ENCODE results near the gene MAST2.

The MAST2 gene

DNA sequence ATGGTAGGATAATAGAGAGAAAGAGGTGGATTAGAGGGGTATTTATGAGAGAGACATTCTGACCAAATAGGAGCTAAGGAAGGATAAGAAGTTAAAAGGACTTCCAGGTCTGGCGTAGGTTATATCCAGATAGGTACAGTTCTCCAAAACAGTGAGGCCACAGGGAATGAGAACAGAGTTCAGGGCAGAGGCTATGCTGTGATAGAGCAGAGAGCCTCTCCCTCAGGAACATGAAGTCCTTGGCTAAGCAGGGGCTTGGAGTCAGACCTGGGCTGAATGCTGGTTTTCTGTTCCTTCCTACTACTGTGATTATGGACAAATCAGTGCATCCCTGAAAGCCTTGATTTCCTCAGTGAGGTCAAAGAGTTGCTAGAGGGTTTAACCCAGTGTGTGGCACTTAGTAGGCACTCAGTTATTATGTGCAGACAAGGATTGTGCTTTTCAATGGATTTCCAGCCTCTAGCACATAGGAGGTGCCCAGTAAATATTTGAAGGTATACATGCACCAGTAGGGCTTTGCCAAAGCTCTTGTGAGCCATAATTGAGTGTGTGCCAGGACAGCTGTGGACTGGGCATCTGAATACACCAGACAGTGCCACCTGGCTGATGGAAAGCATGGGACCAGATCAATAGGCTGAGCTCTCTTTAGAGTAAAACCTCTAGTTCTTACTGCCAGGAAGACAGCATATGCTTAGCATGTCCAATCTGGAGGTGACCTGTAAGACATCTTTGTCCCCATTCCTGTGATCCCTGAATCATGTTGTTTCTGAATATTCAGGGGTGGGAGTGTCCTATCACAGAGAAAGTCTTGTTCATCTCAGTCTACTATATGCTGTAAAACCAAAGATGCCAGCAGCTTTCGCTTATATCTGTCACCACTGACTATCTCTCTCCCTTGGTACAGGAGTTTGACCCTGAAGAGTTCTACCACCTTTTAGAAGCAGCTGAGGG is 217.9 kb downstream of the MAST2 start:
- in situ Hi-C loops (cut with HindIII; ENCODE audit: low sequenced_read_pairs), result no loop called here
- no peak for DNase-seq (ENCODE audit: low read depth)
- no peak overlapping the region for H3K4me3 ChIP-seq (ENCODE audit: low read depth, low read length)
- TF ChIP-seq, protein P1, sequence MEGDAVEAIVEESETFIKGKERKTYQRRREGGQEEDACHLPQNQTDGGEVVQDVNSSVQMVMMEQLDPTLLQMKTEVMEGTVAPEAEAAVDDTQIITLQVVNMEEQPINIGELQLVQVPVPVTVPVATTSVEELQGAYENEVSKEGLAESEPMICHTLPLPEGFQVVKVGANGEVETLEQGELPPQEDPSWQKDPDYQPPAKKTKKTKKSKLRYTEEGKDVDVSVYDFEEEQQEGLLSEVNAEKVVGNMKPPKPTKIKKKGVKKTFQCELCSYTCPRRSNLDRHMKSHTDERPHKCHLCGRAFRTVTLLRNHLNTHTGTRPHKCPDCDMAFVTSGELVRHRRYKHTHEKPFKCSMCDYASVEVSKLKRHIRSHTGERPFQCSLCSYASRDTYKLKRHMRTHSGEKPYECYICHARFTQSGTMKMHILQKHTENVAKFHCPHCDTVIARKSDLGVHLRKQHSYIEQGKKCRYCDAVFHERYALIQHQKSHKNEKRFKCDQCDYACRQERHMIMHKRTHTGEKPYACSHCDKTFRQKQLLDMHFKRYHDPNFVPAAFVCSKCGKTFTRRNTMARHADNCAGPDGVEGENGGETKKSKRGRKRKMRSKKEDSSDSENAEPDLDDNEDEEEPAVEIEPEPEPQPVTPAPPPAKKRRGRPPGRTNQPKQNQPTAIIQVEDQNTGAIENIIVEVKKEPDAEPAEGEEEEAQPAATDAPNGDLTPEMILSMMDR (IDR thresholded peaks at IDR 0.05; ENCODE audit: low read depth, low read length, missing control alignments), result no peak

DNA sequence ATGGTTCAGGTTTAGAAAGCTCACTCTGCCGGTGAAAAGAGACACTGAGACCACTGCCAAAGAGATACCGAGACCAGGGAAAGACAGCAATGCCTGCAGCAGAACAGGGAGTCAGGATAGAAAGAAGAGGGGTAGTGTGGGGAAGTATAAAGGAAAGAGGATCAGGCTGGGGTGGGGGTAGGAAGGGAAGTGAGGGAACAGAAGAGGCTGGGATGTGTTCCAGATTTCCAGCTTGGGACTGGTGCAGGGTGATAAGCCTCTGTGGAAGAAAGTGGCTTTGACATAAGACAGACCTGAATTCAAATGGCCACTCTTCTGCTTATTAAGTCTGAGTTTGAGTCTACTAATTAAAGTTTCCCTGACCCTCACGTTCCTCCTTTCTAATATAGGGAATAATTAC is 223.1 kb downstream of the MAST2 start:
- DNase-seq (ENCODE audit: low read depth), result no peak
- in situ Hi-C loops (cut with HindIII; ENCODE audit: low sequenced_read_pairs), result no loop called here
- TF ChIP-seq, protein P1 (IDR thresholded peaks at IDR 0.05; ENCODE audit: low read depth, low read length, missing control alignments), result no peak
- no peak overlapping the region for H3K4me3 ChIP-seq (ENCODE audit: low read depth, low read length)

DNA sequence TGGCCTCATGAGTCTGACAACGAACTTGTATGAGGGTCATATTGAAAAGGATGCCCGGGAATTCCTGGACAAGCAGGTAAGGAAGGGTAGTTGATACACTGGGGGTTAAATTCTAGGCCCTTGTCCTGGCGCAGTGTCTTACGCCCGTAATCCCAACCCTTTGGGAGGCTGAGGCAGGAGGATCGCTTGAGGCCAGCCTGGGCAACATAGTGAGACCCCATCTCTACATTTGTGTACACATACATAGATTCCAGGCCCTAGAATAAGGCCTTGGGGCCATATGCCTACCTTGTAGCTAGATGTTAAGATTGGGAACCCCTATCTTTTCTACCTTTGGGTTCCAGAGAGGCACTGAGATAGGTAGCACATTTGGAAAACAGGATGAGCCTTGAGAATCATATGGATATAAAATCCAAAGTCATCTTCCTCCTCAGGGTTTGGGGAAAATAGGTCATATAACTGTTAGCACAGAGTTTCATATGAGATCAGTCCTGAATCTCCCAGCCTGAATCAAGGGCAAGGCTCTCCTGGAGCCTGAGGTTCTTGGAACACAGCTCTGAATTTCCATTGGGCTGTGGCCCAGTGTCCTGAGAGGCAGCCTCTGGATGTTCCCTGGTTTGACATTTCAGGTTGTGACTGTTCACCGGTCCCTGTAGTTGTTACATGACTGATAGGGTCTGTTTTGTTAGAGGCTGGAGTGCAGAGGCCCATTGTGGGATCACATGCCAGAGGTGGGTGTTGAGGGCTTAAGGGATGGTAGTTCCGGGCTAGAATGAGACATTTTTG is 224.6 kb downstream of the MAST2 start:
- TF ChIP-seq, protein P1 (IDR thresholded peaks at IDR 0.05; ENCODE audit: low read depth, low read length, missing control alignments), result no peak
- no peak for DNase-seq (ENCODE audit: low read depth)
- H3K4me3 ChIP-seq (ENCODE audit: low read depth, low read length), result no peak overlapping the region
- in situ Hi-C loops (cut with HindIII; ENCODE audit: low sequenced_read_pairs), result no loop called here

DNA sequence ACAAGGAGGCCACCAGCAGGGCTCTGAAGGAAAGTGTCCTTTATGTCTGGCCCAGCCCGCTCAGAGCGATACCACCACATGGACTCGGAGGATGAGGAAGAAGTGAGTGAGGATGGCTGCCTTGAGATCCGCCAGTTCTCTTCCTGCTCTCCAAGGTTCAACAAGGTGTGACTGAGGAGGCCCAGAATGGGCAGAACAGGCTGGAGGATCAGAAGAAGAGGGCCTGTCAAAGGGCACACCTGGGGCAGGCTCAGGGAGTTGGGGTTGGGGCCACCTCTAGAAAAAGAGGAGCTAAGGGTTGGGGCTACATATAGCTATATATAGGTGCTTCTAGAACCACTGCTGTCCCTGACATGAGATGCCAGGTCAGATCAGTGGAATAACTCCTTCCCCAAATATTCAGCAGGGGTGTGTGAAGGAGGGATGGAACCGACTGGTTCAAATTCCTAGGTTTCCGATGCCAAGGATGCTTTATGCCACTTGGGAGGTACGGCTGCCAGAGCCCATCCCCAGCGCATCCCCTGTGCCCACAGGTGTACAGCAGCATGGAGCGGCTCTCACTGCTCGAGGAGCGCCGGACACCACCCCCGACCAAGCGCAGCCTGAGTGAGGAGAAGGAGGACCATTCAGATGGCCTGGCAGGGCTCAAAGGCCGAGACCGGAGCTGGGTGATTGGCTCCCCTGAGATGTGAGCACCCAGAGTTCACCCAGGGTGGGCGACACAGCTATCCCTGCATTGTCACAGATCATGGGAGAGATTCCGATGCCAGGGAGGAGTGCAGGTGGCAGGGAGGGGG is 226.9 kb downstream of the MAST2 start:
- TF ChIP-seq, protein P1 (IDR thresholded peaks at IDR 0.05; ENCODE audit: low read depth, low read length, missing control alignments), result no peak
- no peak for DNase-seq (ENCODE audit: low read depth)
- in situ Hi-C loops (cut with HindIII; ENCODE audit: low sequenced_read_pairs), result loop anchor here (5.0 kb wide), 1 partner anchor 152 kb away; no protein-coding TSS in a partner anchor
- no peak overlapping the region for H3K4me3 ChIP-seq (ENCODE audit: low read depth, low read length)

DNA sequence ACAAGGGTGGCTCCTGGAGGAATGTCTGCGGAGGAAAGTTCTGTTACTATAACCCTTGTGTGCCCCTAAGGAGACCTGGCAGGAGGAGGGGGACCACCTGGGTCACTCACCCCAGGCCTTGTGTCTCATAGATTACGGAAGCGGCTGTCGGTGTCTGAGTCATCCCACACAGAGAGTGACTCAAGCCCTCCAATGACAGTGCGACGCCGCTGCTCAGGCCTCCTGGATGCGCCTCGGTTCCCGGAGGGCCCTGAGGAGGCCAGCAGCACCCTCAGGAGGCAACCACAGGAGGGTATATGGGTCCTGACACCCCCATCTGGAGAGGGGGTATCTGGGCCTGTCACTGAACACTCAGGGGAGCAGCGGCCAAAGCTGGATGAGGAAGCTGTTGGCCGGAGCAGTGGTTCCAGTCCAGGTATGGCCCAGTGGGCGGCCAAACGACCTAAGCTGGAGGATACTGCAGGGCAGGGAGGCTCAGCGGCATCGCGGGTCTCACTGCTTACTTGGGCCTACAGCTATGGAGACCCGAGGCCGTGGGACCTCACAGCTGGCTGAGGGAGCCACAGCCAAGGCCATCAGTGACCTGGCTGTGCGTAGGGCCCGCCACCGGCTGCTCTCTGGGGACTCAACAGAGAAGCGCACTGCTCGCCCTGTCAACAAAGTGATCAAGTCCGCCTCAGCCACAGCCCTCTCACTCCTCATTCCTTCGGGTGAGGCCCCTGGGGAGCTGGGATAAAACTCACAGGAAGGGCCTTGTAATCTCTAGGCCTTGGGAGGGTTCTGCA is 227.7 kb downstream of the MAST2 start:
- no peak overlapping the region for H3K4me3 ChIP-seq (ENCODE audit: low read depth, low read length)
- in situ Hi-C loops (cut with HindIII; ENCODE audit: low sequenced_read_pairs), result loop anchor here (5.0 kb wide), 1 partner anchor 151 kb away; no protein-coding TSS in a partner anchor
- TF ChIP-seq, protein P1 (IDR thresholded peaks at IDR 0.05; ENCODE audit: low read depth, low read length, missing control alignments), result no peak
- no peak for DNase-seq (ENCODE audit: low read depth)
